Activated naive CD8-positive, alpha-beta T cell treated with anti-CD3 and anti-CD28 coated beads, Interleukin-2, amount 50 U/mL, for 16 hours (primary cell): ENCODE measurements around the gene MAN2B2.

Source experiments
- DNase-seq: peaks from one replicate; pipeline ENCODE4 v3.0.0-alpha.2; 2020; ENCODE audit warnings: low read depth, low spot score

MAN2B2 gene

DNA sequence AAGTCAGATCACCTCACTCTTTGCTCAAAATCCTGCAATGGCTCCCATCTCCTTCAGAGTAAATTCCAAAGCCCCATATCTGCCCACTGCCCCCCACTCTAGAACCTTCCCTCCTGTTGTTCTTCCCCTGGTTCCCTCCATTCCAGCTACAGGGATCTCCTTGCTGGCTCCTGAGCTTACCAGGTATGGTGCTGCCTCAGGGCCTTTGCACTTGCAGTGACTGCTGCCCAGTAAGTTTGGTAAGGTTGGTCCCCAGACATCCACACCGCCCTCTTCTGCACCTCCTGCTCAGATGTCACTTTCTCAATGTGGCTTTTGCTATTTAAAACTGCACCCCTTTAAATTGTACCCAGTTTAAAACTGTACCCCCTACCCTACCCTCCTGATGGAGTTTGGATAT, 7.8 kb upstream of the MAN2B2 start:
- DNase-seq, result no peak

- DNase-seq, result no peak
These were observed 6.8 kb upstream of the MAN2B2 start for GRCh38 chr4:6568148-6568547.

GRCh38 chr4:6568689-6569332, 6.2 kb upstream of the MAN2B2 start:
- DNase-seq, result no peak

- no peak for DNase-seq
These were observed 3.4 kb upstream of the MAN2B2 start for GRCh38 chr4:6571608-6572007.

DNA sequence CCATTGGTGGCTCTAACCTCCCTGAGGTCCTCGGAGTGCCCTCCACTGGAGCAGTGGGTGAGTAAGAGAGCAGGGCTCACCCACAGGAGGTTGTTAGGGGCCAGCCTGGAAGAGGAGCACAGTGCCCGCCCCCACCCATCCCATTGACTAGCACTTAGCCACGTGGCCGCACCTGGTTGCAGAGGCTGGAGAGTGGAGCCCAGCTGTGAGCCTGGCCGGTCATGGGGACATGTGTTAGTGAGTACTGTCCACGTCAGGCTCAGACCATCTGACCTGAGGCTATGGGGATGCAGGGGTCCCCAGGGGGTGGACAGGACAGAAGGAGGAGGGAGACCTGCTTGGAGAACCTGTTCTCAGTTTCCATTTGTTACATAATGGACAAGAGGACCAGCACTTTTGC, 1.4 kb upstream of the MAN2B2 start:
- DNase-seq, result no peak

DNA sequence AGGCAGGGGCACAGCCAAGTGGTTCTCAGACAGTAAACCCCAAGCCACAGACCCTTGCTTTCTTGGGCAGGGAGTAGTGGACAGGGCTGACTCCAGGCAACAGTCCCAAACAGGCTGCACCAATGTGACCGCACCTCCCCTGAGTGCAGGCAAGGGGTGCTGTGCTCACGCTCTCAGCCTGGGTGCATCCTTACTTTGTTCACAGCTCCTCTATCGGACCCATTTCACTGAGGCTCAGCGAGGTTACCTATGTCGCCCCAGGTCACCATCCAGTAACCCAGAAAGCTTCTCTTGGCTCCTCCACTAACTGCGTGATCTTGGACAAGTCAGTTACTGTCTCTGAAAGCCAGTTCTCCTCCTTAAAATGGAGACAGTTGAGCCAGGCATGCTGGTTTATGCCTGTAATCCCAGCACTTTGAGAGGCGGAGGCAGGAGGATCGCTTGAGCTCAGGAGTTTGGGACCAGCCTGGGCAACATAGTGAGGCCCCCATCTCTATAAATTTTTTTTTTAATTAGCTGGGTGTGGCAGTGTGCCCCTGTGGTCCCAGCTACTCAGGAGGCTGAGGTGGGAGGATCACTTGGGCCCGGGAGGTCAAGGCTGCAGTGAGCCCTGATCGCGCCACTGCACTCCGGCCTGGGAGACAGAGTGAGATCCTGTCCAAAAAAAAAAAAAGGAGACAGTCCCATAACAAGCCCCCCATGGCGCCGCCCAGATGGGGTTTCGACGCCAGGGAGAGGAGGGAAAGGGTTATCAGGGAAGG, 823 bp upstream of the MAN2B2 start:
- no peak for DNase-seq

GRCh38 chr4:6575503-6576240, 683 bp downstream of the MAN2B2 start:
- DNase-seq, result no peak

GRCh38 chr4:6576512-6576911, 1.5 kb downstream of the MAN2B2 start:
- DNase-seq, result no peak

- DNase-seq, result no peak
These were observed 1.9 kb downstream of the MAN2B2 start for GRCh38 chr4:6576932-6577331.

GRCh38 chr4:6577409-6577808, 2.4 kb downstream of the MAN2B2 start:
- no peak for DNase-seq

GRCh38 chr4:6578221-6578620, 3.2 kb downstream of the MAN2B2 start:
- DNase-seq, result no peak

- DNase-seq, result no peak
These were observed 5.4 kb downstream of the MAN2B2 start for GRCh38 chr4:6580353-6580752.

- DNase-seq, result no peak
These were observed 6.7 kb downstream of the MAN2B2 start for GRCh38 chr4:6581566-6582121.

GRCh38 chr4:6582889-6583490, 8.0 kb downstream of the MAN2B2 start:
- DNase-seq, result no peak

- no peak for DNase-seq
These were observed 9.9 kb downstream of the MAN2B2 start for GRCh38 chr4:6584865-6585264.

DNA sequence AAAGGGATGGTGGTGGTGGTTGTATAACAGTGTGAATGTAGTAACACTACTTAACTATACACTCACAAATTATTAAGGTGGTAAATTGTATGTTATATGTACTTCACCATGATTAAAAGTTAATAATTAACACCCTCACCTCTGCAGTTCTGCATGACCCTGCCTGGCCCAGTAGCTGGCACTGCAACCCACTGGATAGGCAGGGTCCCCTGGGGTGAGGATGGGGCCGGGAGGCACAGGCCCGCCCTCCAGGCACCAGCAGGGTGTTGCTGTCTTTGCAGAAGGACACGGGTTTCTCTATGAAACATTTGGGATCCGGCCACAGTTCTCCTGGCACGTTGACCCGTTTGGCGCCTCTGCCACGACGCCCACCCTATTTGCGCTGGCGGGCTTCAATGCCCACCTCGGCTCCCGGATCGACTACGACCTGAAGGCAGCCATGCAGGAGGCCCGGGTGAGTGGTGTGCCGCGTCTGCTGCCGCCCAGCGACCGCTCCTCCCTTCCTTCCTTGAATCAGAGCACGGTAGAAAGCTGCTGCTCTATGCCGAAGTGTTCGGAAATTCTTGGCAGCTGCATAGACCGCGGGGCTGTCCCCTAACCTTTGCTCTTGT, 11.8 kb downstream of the MAN2B2 start:
- no peak for DNase-seq

- no peak for DNase-seq
These were observed 14.5 kb downstream of the MAN2B2 start for GRCh38 chr4:6589444-6589843.

- no peak for DNase-seq
These were observed 16.3 kb downstream of the MAN2B2 start for GRCh38 chr4:6591313-6591712.

GRCh38 chr4:6591781-6592180, 16.8 kb downstream of the MAN2B2 start:
- no peak for DNase-seq

- DNase-seq, result no peak
These were observed 18.0 kb downstream of the MAN2B2 start for GRCh38 chr4:6592804-6593563.

DNA sequence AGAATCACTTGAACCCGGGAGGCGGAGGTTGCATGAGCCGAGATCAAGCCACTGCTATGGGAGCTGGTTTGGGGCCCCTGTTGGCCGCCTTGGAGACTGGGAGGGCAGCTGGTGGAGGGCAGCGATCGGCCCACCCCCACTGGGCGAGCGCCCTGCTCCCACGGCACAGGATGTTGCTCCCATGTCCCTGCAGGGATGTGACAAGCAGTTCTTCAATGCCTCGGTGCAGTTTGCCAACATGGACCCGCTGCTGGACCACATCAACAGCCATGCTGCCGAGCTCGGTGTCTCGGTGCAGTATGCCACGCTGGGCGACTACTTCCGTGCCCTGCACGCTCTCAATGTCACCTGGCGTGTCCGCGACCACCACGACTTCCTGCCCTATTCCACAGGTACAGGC, 19.4 kb downstream of the MAN2B2 start:
- no peak for DNase-seq
